Fibroblast of skin of back (primary cell): ENCODE data around the gene PGM3.

ENCODE experiments used
- DNase-seq: peaks from one replicate; pipeline ENCODE4 v3.0.0-alpha.2; 2013

PGM3 gene

DNA sequence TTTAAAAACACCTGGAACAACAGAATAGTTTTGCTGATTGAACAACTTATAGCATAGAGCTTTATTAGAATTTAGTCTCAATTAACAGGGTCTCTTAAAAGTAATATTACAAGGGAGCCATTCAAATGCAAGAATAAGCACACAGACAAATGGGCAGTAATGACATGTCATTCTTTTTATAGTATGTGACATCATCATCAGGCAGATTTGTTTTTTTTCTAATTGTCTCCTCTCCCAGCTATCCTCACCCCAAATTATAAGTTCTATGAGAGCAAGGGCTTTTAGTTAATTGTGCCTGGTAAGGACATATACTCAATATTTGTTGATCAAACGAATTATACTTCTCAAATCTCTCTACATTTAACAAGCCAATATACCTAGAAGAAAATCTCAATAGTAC lies 11.0 kb downstream of the PGM3 start:
- no peak for DNase-seq

DNA sequence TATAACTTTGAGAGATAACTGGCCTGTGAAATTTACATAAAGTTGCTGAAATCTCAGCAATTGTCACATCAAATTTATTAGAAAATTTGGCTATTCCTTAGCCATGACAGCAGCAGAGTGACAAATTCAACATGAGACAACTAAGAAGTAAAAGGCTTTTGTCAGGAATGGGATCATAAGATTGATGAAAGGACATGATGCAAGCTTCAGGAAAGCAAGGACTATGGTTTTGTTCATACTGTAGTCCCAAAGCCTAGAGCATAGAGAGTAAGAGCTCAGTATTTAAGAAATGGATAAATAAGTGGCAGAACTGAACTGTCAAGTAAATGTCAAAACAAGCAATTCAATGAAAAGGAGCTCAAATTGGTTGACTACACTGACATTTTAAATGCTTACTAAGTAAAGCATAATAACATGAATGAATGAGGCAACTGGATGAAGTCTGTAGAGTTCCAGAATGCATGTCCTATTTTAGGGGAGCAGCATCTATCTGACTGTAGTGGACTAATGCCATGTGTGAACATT lies 12.6 kb downstream of the PGM3 start:
- DNase-seq, result no peak

DNA sequence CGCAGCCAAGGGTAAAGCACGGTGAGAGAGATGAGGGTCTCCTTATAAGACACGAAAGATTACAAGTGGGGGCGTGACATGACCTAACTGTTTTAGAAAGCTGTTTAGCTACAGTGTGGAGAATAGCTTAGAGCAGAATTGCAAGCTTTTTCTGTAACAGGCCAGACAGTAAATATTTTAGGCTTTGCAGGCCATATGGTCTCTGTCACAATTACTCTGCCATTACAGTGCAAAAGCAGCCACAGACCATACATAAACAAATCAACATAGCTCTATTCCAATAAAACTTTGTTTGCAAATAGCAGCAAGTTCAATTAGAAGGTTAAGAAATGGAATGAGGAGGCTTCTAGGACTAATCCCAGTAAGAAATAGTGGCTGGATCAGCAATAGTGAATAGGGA lies 16.8 kb downstream of the PGM3 start:
- no peak for DNase-seq

DNA sequence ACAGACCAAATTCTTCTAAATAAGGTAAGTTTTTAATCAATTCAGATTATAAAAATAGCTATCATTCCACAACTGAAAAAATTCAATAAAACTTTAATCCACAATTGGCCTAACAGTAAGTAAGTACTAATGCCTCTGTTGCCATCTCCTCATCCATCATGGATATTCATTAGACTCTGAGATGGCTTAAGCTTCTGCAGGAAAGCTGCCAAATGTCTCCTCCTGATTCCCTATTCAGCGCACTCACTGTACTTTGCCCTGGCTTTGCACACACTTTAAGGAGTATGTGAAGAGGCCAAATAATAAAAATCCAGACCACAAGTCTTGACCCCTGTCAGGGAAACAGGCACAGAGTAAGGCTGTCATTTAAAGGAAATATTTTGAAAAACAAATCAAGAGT lies 23.6 kb downstream of the PGM3 start:
- DNase-seq, result no peak

DNA sequence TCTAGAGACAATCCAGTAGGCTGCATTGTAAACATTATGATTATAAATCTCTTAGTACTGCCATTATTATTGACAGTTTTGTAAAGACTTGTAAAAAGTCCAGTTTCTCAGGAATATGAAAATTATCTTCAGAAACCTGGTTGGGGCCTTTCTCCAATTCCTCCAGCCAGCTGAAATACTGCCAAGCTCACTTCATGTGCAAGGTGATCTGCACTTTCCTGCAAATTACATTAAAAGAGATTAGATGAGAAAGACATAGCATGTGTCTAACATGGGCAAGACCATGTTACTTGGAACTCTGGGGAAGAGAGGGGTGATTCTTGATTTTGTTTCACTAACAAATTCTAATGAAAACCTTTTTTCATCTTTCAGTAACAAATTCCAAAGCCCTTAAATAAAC lies 24.0 kb downstream of the PGM3 start:
- no peak for DNase-seq

DNA sequence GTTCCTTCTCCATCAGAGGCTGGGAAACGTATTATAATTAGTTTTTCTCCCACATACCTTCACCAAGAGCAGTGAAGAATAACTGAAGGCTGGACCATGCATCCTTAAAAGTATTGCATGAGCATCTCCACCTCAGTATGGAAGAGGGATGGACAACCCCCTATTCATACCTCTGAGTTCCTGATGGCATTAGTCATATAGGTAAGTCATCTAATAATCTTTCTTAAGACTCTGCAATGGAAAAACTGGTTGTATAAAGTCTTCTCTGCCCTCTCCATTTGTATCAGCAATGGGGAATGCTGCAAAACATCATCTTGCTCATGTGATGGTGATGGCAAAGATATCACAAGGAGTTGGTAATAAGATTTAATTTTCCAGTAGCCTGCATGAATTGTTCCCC lies 24.5 kb downstream of the PGM3 start:
- DNase-seq, result no peak

DNA sequence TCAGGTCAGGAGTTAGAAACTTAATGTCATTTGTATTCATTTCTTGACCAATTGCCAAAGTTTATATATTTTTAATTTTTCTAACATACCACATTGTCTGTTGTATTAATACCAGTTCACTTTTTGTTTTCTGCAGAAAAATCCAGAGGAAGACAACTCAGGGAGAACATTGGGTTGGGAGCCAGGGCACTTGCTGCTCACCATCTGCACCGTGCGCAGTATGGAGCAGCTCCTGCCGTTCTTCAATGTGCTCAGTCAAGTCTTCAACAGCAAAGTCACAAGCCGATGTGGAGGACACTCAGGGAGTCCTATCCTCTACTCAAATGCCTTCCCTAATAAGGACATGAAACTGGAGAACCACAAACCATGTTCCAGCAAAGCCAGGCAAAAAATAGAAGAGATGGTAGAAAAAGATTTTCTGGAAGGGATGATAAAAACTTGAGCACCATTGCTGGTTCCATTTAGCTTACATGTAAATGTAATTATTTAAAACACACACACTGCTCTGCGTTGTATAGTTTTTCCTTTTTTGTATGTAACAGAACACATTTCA lies 25.3 kb downstream of the PGM3 start:
- DNase-seq, result peak; percentile 19

DNA sequence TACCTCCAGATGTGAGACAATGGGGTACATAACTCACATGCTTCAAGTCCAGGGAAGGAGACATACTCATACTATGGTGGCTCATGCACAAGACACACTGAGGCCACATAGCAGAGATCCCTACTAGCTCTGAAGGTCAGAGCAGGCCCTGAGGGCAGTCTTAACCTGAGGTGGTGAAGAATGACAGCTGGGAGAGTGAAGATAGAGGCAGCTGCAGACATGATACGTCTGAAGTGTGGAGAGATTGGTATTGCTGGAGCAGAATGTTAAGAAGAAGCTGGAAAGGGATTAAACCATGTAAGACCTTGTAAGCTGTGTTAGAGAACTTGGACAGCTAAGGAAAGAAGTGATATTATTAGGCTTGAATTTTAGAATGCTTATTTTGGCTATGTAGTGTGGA lies 32.9 kb downstream of the PGM3 start:
- DNase-seq, result no peak

DNA sequence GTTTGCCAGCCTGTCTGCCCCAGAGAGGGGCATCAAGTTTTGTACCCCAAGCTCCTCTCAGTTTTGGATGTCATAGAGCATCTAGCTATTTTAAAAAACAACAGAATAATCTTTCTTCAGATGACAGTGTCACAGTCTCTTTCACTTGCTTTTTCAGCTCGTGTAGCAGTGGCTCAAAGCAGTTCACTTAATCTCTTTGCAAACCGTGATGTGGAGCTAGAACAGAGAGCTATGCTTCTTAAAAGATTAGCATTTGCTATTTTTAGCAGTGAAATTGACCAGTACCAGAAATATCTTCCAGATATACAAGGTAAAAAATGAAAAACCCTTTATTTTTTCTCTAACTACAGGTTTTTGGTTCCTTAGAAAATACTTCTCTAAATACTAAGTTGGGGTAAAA lies 37.3 kb downstream of the PGM3 start:
- DNase-seq, result no peak

DNA sequence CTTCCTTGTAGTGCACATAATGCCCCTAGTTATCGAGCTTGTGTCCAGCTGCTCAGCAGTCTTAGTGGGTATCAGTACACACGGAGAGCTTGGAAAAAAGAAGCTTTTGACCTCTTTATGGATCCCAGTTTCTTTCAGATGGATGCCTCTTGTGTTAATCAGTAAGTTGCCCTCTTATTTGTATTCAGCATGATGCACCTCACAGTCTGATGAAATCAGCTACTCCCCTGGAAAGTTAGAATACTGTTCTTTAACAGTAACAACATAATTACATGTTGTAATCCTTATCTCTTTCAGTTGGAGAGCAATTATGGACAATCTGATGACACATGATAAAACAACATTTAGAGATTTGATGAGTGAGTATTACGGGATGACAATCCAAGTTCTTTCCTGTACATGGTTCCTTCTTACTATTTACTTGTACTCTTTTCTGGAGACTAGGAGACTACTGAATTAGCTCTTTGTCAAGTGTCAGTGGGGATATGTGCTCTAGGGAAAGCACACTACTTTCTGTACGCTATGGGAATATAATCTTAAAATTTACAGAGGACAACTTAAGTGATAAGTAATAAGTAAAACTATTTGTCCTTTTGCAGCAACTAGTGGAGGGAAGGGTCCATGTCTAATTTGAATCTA lies 39.1 kb downstream of the PGM3 start:
- no peak for DNase-seq

DNA sequence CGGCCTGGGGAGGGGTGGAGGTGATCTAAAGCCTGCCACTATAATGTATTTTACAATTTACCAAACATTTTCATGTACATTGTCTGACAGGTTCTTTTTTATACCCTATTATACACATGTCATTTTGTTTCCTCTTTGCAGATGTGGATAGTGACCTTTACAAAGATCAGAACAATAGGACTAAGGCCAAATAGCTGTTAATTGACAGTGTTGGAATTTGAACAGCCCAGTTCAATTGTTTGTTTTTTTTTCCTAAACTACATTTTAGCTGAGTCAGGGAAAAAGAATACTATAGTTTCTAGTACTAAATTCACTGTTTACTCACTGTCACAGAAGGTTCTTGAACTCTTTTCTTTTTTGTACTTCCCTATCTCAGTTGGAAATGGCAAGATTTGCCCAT lies 40.2 kb downstream of the PGM3 start:
- DNase-seq, result no peak

DNA sequence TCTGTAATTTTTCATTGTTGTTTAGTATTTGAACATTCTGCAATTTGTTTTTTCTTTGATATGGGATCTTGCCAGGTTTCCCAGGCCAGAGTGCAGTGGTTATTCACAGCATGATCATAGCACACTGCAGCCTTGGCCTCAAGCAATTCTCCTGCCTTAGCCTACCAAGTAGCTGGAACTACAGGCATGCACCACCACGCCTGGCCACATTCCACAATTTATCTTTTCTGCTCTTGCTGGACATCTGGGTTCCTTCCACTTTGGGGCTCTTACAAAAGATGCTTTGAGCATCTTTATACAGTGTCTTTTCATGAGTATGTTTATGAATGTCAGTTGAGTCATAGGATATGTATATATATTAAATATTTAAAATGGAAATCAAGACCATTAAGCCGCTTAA lies 42.0 kb downstream of the PGM3 start:
- DNase-seq, result peak; percentile 4

DNA sequence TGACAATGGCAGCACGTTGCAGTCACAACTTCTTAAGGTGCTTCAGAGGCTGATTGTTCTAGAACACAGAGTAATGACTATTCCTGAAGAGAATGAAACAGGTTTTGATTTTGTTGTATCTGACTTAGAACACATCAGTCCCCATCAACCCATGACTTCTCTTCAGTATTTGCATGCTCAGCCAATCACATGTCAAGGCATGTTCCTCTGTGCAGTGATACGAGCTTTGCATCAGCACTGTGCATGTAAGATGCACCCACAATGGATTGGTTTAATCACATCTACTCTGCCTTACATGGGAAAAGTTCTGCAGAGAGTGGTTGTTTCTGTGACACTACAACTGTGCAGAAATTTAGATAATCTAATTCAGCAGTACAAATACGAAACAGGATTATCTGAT lies 54.3 kb downstream of the PGM3 start:
- DNase-seq, result no peak

DNA sequence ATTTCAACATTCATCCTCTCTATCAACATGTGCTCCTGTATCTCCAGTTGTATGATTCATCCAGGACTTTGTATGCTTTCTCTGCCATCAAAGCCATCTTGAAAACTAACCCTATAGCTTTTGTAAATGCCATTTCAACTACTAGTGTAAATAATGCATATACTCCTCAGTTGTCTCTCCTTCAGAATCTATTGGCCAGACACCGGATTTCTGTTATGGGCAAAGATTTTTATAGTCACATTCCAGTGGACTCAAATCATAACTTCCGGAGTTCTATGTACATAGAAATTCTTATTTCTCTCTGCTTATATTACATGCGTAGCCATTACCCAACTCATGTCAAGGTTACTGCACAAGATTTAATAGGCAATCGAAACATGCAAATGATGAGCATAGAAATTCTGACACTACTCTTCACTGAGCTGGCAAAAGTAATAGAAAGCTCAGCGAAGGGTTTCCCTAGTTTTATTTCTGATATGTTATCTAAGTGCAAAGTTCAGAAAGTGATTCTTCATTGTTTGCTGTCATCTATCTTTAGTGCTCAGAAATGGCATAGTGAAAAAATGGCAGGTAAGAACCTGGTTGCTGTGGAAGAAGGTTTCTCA lies 54.8 kb downstream of the PGM3 start:
- DNase-seq, result no peak

DNA sequence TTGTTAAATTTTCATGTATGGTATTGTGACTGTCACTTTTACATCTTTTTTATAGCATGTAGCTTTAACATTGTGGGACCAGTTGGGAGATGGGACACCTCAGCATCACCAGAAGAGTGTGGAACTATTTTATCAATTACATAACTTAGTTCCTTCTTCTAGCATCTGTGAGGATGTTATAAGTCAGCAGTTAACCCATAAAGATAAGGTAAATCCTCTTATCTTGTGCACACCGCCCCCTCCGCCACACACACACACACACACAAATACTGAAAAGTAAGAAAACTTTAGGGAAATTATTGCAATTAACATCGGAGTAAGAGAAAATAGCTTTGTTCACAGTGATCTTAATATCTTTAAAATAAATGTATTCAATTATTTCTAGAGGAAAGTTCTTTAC lies 60.9 kb downstream of the PGM3 start:
- DNase-seq, result no peak

DNA sequence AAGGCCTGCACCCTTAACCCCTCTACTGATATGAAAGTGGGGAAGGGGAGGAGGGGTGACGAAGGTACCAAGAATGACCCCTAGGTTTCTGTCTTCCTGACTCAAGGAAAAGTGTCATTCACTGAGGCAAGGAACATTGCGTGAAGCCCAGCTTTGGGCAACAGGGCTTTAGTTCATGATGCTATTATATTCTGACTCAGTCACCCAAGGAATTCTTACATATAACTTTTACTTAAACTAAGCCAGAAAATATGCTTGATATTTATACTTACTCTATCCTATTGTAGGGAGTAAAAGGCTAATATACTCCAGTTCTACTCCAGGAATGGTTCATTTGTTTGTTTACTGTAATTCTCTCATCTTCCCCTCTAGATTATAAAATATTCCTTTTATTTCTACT lies 65.1 kb downstream of the PGM3 start:
- DNase-seq, result peak; percentile 40

DNA sequence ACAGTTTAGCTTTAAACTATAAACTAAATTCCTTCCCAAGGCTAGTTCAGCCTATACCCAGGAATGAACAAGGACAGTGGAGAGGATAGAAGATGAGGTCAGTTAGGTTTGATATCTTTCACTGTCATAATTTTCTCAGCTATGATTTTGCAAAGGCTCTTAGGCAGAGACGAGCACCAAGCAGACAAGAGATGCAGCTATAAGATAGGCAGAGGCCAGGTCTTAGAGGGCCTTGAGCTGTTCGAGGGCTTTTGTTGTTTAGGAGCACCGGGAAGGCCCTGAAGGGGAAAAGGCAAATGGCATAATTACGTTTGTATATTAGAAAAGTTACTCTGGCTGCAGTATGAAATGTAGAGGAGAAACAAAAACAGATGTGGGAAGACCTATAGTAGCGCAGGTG lies 65.8 kb downstream of the PGM3 start:
- no peak for DNase-seq

DNA sequence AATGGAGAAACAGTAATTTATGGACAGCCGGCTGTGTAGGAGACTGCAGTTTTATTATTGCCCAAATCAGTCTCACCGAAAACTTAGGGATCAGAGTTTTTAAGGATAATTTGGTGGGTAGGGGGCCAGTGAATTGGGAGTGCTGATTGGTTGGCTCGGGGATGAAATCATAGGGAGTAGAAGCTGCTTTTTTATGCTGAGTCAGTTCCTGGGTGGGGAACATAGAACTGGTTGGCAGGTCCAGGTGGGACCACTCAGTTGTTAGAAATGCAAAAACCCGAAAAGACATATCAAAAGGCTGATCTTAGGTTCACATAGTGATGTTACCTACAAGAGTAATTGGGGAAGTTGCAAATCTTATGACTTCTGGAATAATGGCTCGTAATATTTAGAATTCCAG lies 66.3 kb downstream of the PGM3 start:
- DNase-seq, result no peak

DNA sequence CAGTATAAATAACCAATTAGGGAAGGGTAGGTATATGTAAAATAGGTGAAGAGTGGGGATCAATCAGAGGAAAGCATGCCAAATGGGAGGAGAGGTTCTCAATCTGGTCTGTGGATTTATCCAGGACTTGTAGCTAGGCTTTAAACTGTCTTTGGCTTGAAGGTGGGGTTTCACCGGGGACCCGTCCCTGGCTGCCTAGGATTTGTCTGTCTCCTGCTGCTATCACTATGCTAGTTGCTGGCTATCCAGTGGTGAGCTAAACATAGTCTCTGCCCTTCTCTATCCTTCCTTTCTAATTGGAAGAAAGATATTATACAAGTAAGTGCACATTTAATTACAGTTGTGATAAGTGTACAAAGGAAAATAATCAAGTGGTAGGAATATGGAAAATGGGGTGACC lies 66.8 kb downstream of the PGM3 start:
- DNase-seq, result no peak

DNA sequence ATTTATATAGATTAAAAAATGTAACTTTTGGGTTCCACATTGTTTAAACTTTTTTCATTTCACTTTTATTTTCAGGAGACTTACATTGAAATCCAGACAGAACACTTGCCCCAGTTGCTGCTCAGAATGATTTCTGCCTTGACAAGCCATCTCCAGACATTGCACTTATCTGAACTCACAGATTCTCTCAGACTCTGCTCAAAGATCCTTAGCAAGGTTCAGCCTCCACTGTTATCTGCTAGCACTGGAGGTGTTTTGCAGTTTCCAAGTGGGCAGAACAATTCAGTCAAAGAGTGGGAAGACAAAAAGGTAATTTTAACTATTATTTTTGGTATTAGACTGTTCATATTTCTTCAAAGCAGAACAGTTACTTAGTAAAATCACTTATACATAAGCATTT lies 67.6 kb downstream of the PGM3 start:
- no peak for DNase-seq

DNA sequence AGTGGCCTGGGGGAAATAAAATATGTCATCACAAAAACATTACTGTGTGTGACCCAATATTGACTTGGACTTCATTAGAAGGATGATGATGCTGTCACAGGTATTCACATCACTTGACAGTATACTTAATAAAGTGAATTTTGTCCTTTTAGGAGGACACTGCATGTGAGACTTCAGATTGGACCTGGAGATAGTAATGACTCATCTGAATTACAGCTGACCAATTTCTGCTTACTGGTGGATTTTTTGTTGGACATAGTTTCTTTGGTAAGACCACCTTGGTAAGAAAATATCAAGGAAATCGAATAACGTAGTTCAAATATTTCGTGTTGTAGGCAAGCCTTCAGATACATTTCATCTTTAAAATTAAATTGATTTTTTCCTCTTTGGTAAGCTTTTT lies 68.5 kb downstream of the PGM3 start:
- DNase-seq, result no peak

DNA sequence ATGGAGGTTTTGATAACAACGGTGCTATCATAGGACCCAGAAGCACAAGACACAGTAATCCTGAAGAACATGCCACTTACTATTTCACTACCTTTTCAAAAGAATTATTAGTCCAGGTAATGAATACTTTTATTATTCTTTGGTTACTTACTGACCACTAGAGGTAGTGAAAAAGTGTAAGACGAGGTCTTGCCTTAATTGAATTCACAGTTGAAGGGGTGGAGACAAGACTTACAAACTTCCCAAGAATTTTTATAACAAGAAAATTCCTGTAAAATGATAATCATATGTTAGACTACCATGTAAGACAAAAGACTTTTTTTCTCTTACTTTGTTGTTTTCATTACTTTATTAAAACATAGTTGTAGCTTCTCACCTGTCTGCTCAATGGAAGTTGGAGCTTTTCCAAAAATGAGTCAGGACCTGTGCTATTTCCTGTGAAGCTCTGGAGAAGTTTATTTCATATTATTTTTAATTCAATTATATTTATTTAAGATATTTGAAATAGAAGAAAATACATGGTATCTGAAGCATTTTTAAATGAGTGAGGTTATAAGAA lies 73.2 kb downstream of the PGM3 start:
- peak; percentile 35 for DNase-seq

DNA sequence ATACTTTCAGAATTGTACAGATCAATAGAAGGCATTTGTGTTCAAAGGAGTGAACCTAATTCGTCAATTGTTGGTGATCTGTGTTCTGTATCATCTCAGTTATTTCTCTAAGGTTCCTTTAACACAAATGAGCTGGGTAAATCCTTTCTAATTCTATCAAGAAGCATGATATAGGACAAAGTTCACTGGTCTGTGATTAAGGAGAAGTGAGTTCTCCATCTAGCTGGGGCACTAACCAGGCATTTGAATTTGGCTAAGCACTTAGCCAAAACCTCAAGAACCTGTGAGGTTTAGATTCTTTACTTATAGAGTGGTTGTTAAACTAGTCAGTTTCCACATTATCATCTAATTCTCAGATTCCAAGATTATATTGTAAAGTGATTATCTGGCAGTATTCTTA lies 75.3 kb downstream of the PGM3 start:
- DNase-seq, result no peak
